Lung (tissue), 12 donors: ENCODE results near the gene GOLIM4. TPM values are rescaled to one million over a fixed set of nuclear protein-coding genes. Genes with fewer than 3 reads are reported as not detected.

ENCODE experiments used
- ATAC-seq: fragments of 200-7000 bp; cut with Tn5 transposase; one replicate; pipeline ENCODE4 v1.9.1; 2020; ENCODE audit warnings: moderate number of reproducible peaks; ENCODE audit not compliant: insufficient read depth, low FRiP score
- DNase-seq, 3 donors: peaks; one replicate each; pipeline ENCODE4 v3.0.0-alpha.2; 2013 to 2017
- H3K27ac ChIP-seq, 2 donors: one replicate each; pipeline ENCODE4 v1.5.1; 2013; ENCODE audit warnings: mild to moderate bottlenecking in 2 of 2, moderate library complexity in 2 of 2, control low read depth in 1 of 2, inconsistent platforms in 1 of 2, low read depth in 1 of 2, low read length in 1 of 2
- H3K27me3 ChIP-seq, 3 donors: one replicate each; pipeline ENCODE4 v1.5.1; 2013; ENCODE audit warnings: low read length in 2 of 3; ENCODE audit not compliant: control insufficient read depth in 3 of 3, insufficient read depth in 3 of 3
- H3K36me3 ChIP-seq, 4 donors: one replicate each; pipeline ENCODE4 v1.5.1; 2013; ENCODE audit warnings: low read length in 4 of 4, mild to moderate bottlenecking in 1 of 4, moderate library complexity in 1 of 4; ENCODE audit not compliant: control insufficient read depth in 4 of 4, insufficient read depth in 4 of 4
- H3K4me1 ChIP-seq, 5 donors: one replicate each; pipeline ENCODE4 v1.5.1; 2013; ENCODE audit warnings: low read length in 5 of 5, mild to moderate bottlenecking in 2 of 5, moderate library complexity in 1 of 5; ENCODE audit not compliant: control insufficient read depth in 5 of 5, insufficient read depth in 5 of 5
- H3K4me3 ChIP-seq: one replicate; pipeline ENCODE4 v1.5.1; 2013; ENCODE audit warnings: mild to moderate bottlenecking, control low read depth, moderate library complexity
- H3K9ac ChIP-seq, 2 donors: one replicate each; pipeline ENCODE4 v1.5.1; 2013; ENCODE audit warnings: low read length in 2 of 2, control low read depth in 1 of 2; ENCODE audit not compliant: insufficient read depth in 1 of 2
- H3K9me3 ChIP-seq, 4 donors: one replicate each; pipeline ENCODE4 v1.5.1; 2013; ENCODE audit warnings: low read length in 3 of 4, mild to moderate bottlenecking in 1 of 4, moderate library complexity in 1 of 4; ENCODE audit not compliant: control insufficient read depth in 4 of 4, insufficient read depth in 3 of 4
- WGBS, 2 donors: extraction: QIAGEN DNeasy Blood & Tissue Kit; methylation state at CpG; one replicate each; pipeline ENCODE4 v1.1.7; 2013; 5-methylcytosine and 5-hydroxymethylcytosine counted together
- polyA plus RNA-seq, 2 donors: library from polyadenylated mRNA; stranded (reverse); fragments of 200-250 nt; gene quantifications; one replicate each; pipeline ENCODE4 v1.2.1, GENCODE V29; 2013
- total RNA-seq, 2 donors: library from RNA; depleted of rRNA in 1 of 2; stranded (reverse); fragments of >200 nt in 1 of 2; gene quantifications; one replicate each; pipeline ENCODE4 v1.2.1, GENCODE V29; 2014 to 2021
- TF ChIP-seq, protein P1 (sequence below): IDR thresholded peaks from 2 replicates; pipeline ENCODE4 v1.5.1; 2012; ENCODE audit warnings: mild to moderate bottlenecking; ENCODE audit errors: control extremely low read depth, extremely low read depth
- donor health status: control.
- donor health status: control.
- donor health status: Bipolar disorder and iron deficiency.
- donor health status: healthy.
- donor health status: DM: yes; HTN: yes; CAD: no.

GOLIM4 gene
- total and polyA plus RNA-seq, 4 donors: 22.2 to 52.9 (median 33.3) TPM

DNA sequence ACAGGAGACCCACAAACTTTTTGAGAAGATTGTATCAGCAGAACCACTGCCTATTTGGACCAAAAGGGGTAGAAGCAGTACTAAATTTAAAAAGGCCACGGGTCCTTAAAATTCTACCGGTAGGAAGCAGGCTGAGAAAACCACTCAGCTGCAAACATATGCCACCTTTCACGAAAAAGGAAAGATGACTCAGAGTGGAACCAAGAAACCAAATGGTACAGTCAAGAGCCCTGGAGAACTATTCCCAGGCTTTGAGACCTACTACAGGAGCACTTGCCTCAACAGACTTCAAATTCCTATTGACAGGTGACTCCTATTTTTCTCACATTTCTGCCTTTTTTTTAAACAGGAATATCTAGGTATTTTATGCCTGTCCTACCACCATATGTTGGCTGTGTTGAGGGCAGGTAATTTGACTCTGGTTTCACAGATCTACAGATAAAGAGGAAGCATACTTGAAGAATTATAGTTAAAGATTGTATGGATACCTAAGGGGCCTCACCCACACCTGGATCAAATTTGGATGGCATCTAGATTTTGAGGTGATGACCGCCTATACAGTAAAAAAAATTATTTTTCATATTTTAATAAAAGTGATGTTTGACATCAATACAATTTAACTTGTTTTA, 10.1 kb downstream of the GOLIM4 start:
- no peak for DNase-seq
- Histone ChIP-seq H3K27ac (no peak overlapping the region), H3K27me3 (no peaks in the 10 kb centered on the region), H3K4me1 (peaks cover 0 to 52% (median 0%) of the 10 kb centered on the region in 5 donors), H3K4me3 (no peak overlapping the region), H3K36me3 (no peaks in the 10 kb centered on the region), H3K9me3 (no peaks in the 10 kb centered on the region), H3K9ac (no peak overlapping the region)
- TF ChIP-seq, protein P1, sequence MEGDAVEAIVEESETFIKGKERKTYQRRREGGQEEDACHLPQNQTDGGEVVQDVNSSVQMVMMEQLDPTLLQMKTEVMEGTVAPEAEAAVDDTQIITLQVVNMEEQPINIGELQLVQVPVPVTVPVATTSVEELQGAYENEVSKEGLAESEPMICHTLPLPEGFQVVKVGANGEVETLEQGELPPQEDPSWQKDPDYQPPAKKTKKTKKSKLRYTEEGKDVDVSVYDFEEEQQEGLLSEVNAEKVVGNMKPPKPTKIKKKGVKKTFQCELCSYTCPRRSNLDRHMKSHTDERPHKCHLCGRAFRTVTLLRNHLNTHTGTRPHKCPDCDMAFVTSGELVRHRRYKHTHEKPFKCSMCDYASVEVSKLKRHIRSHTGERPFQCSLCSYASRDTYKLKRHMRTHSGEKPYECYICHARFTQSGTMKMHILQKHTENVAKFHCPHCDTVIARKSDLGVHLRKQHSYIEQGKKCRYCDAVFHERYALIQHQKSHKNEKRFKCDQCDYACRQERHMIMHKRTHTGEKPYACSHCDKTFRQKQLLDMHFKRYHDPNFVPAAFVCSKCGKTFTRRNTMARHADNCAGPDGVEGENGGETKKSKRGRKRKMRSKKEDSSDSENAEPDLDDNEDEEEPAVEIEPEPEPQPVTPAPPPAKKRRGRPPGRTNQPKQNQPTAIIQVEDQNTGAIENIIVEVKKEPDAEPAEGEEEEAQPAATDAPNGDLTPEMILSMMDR: no peak
- WGBS, 2 donors: 74 to 75% methylated on average over 4 of the region's 4 CpGs
- ATAC-seq: no peak

GRCh38 chr3:168083906-168084305, 11.8 kb downstream of the GOLIM4 start:
- no peaks in the 10 kb centered on the region for H3K36me3 ChIP-seq
- H3K27ac ChIP-seq: no peak overlapping the region
- peaks cover 0 to 54% (median 0%) of the 10 kb centered on the region in 5 donors for H3K4me1 ChIP-seq
- H3K27me3 ChIP-seq: no peaks in the 10 kb centered on the region
- WGBS, 2 donors: 82 to 86% methylated on average over 1 of the region's 1 CpG
- TF ChIP-seq, protein P1: no peak
- no peaks in the 10 kb centered on the region for H3K9me3 ChIP-seq
- no peak overlapping the region for H3K9ac ChIP-seq
- no peak overlapping the region for H3K4me3 ChIP-seq
- ATAC-seq: no peak
- DNase-seq: no peak

DNA sequence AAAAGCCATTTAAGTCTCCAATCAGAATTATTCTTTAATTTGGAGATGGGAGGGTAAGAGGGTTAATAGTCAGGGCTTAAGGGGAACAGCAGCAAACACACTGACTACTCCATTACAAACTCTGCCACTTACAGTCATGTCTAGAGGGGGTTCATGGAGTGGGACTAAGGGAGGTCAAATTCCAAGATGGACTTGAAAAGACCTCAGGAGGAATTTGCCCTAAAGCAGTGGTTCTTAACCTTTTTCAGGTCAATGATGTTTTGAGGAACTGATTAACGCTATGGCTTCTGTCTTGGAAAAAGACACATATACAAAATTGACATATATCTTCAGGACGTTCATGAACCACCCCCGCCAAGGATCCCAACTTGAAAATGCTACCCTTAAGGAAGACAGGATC, 13.9 kb downstream of the GOLIM4 start:
- Histone ChIP-seq H3K4me3 (no peak overlapping the region), H3K9me3 (no peaks in the 10 kb centered on the region), H3K36me3 (peaks cover 0 to 4% (median 0%) of the 10 kb centered on the region in 4 donors), H3K9ac (no peak overlapping the region), H3K4me1 (peaks cover 0 to 41% (median 0%) of the 10 kb centered on the region in 5 donors), H3K27me3 (no peaks in the 10 kb centered on the region), H3K27ac (no peak overlapping the region)
- ATAC-seq (no peak), DNase-seq (no peak)
- 88 to 90% methylated on average over 3 of the region's 3 CpGs for WGBS, 2 donors
- TF ChIP-seq, protein P1: no peak
